Frontal cortex (tissue), 4 donors: ENCODE data around the gene ADAM12. TPM values are rescaled to one million over a fixed set of nuclear protein-coding genes. Genes with fewer than 3 reads are reported as not detected.
"Not testable (repeated sequence)": the region's sequence is repeated elsewhere in the genome, so short reads cannot be mapped to it uniquely, and the experiment has no call there.

Experiments
- DNase-seq, 2 donors: peaks; one replicate each; pipeline ENCODE4 v3.0.0; 2012; ENCODE audit warnings: low spot score in 2 of 2
- FAIRE-seq: peaks from 2 replicates; lab custom pipeline; 2012; peaks lifted over from hg19 to GRCh38; lab: Jason Lieb, UNC
- total RNA-seq: library from RNA; depleted of rRNA; stranded (reverse); fragments of >200 nt; gene quantifications from one replicate; pipeline ENCODE4 v1.2.3, GENCODE V29; 2014
- donor health status: control.
- donor health status: control.
- donor health status: control.

ADAM12 gene
- total RNA-seq, 1 donor from 2014 or later = 2.9 TPM

GRCh38 chr10:126198681-126199080 lies 189.6 kb downstream of the ADAM12 start:
- FAIRE-seq = no peak
- no peak for DNase-seq

- DNase-seq (no peak), FAIRE-seq (no peak)
Observed at GRCh38 chr10:126197036-126197543, 191.2 kb downstream of the ADAM12 start.

GRCh38 chr10:126196281-126196680 lies 192.0 kb downstream of the ADAM12 start:
- FAIRE-seq (no peak), DNase-seq (no peak)

GRCh38 chr10:126191192-126191591 lies 197.1 kb downstream of the ADAM12 start:
- DNase-seq (no peak), FAIRE-seq (no peak)

GRCh38 chr10:126188679-126189200 lies 199.5 kb downstream of the ADAM12 start:
- DNase-seq = no peak
- no peak for FAIRE-seq

- no peak for FAIRE-seq
- no peak for DNase-seq
Observed at GRCh38 chr10:126187399-126187798, 200.9 kb downstream of the ADAM12 start.

- no peak for FAIRE-seq
Observed at GRCh38 chr10:126186766-126187165, 201.5 kb downstream of the ADAM12 start.

GRCh38 chr10:126185676-126186447 lies 202.4 kb downstream of the ADAM12 start:
- DNase-seq = no peak
- no peak for FAIRE-seq

More at GRCh38 chr10:126186766-126187165, 201.5 kb downstream of the ADAM12 start:
- DNase-seq = no peak

- FAIRE-seq (no peak), DNase-seq (no peak)
Observed at GRCh38 chr10:126181626-126182025, 206.7 kb downstream of the ADAM12 start.

- no peak for FAIRE-seq
- no peak for DNase-seq
Observed at GRCh38 chr10:126179637-126180036, 208.6 kb downstream of the ADAM12 start.

GRCh38 chr10:126177417-126178030 lies 210.8 kb downstream of the ADAM12 start:
- FAIRE-seq (no peak), DNase-seq (no peak)

GRCh38 chr10:126175641-126176262 lies 212.5 kb downstream of the ADAM12 start:
- FAIRE-seq (no peak), DNase-seq (no peak)

- not testable (repeated sequence) for FAIRE-seq, DNase-seq
Observed at GRCh38 chr10:126172755-126173154, 215.5 kb downstream of the ADAM12 start.

- no peak for DNase-seq
- no peak for FAIRE-seq
Observed at GRCh38 chr10:126171555-126171954, 216.7 kb downstream of the ADAM12 start.

- no peak for FAIRE-seq
- DNase-seq = no peak
Observed at GRCh38 chr10:126170776-126171175, 217.5 kb downstream of the ADAM12 start.

- DNase-seq (no peak), FAIRE-seq (no peak)
Observed at GRCh38 chr10:126170371-126170770, 217.9 kb downstream of the ADAM12 start.

GRCh38 chr10:126169899-126170298 lies 218.4 kb downstream of the ADAM12 start:
- DNase-seq = no peak
- no peak for FAIRE-seq

GRCh38 chr10:126166797-126167196 lies 221.5 kb downstream of the ADAM12 start:
- DNase-seq (no peak), FAIRE-seq (no peak)

GRCh38 chr10:126165874-126166273 lies 222.4 kb downstream of the ADAM12 start:
- FAIRE-seq (no peak), DNase-seq (no peak)

GRCh38 chr10:126163506-126163905 lies 224.8 kb downstream of the ADAM12 start:
- FAIRE-seq (no peak), DNase-seq (no peak)

- FAIRE-seq (no peak), DNase-seq (no peak)
Observed at GRCh38 chr10:126161691-126162090, 226.6 kb downstream of the ADAM12 start.
